ENCODE data around the gene PCYT1A.
"Not testable (repeated sequence)": the region's sequence is repeated elsewhere in the genome, so short reads cannot be mapped to it uniquely, and the experiment has no call there.

PCYT1A gene

GRCh38 chr3:196287090-196287439 is 461 bp downstream of the PCYT1A start:
- DNase-seq (ENCODE audit: low spot score) = peak; percentile 51

DNA sequence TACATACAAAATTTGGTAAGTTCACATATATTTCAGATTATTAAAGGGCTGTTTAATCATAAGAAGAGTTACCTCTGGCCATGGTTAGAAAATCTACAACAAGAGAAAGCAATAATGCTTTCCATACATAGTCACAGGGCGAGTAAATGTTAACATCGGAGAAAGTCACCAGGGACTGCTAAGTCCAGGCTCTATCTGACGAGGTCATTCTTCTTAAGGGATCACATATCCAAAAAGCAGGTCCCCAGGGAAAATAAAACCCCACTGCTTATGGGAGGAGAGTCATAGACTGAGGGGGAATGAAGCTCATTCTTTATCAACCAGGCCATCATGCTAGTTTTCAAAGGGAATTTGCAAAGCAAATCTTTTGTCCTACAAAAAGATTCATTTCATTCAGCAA is 3.1 kb downstream of the PCYT1A start:
- DNase-seq (ENCODE audit: low spot score) = no peak

DNA sequence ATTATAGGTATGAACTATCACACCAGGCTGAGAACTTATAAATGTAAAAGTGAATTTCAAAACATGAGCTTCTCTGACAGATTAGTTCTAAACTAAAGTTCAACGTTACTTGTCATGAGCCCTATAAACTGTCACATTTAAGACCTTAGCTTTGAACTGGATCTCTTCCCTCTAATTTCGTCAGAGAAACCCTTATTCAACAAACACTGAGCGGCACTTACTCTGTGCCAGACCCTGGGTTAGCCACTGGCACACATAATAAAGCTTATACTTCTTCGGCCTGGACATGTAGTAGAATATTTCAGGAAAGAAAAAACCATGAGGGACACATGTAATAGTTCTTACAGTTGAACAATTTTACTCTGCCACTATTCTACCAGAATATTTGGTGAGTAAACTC is 5.6 kb downstream of the PCYT1A start:
- no peak for DNase-seq (ENCODE audit: low spot score)

DNA sequence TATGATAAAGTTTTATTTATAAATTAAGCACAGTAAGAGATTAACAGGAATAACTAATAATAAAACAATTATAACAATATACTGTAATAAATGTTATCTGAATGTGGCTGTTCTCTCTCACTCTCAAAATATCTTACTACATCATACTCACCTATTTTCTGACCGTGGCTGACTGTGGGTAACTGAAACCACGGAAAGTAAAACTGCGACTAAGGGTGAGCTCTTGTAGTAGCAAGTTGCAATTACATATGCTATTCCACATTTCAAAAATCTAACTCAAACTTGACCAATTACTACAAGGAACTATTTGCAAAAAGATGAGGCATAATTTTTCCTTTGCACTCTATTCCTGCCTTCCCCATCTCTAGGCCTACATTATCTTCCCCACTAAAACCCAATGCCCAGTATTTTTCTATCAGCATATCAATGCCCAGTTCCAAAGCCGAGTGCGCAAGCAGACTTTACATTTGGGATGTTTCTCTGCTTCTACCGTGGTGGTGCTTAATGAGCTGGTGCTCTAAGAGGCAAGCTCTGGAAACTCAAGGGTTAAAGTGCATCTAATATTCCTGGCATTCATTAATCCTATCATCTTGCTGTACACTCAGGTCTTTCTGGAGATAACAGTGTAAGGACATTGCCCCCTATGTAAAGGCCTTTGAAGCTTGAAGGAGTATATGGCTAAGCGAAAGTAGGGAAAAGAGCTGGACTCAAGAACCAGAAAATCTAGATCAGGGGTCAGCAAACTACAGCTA is 6.7 kb downstream of the PCYT1A start:
- no peak for DNase-seq (ENCODE audit: low spot score)

GRCh38 chr3:196275126-196275525 is 12.4 kb downstream of the PCYT1A start:
- DNase-seq (ENCODE audit: low spot score) = no peak

GRCh38 chr3:196274585-196274984 is 12.9 kb downstream of the PCYT1A start:
- DNase-seq (ENCODE audit: low spot score) = peak; percentile 77

DNA sequence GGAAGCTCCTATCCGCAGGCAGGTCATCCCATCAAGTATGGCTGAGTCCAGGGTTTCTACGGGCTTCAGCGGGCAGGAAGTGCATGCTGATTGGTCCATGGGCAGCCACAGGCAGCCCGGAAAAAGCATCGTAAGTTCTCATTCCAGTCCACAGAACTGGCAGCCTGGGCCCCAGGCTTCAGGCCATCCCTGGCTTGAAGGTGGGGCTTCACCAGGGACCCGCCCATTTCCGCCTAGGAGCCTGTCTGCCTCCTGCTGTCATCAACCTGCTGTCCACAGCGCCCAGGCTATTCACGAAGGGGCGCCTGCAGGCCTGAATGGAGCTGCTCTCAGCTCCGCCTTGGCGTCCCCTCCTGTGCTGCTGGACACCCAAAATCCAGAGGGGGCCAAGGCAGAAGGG is 13.9 kb downstream of the PCYT1A start:
- DNase-seq (ENCODE audit: low spot score) = peak; percentile 22

GRCh38 chr3:196272826-196273225 is 14.7 kb downstream of the PCYT1A start:
- DNase-seq (ENCODE audit: low spot score) = no peak

- no peak for DNase-seq (ENCODE audit: low spot score)
Measured at GRCh38 chr3:196270499-196270898, 17.0 kb downstream of the PCYT1A start.

DNA sequence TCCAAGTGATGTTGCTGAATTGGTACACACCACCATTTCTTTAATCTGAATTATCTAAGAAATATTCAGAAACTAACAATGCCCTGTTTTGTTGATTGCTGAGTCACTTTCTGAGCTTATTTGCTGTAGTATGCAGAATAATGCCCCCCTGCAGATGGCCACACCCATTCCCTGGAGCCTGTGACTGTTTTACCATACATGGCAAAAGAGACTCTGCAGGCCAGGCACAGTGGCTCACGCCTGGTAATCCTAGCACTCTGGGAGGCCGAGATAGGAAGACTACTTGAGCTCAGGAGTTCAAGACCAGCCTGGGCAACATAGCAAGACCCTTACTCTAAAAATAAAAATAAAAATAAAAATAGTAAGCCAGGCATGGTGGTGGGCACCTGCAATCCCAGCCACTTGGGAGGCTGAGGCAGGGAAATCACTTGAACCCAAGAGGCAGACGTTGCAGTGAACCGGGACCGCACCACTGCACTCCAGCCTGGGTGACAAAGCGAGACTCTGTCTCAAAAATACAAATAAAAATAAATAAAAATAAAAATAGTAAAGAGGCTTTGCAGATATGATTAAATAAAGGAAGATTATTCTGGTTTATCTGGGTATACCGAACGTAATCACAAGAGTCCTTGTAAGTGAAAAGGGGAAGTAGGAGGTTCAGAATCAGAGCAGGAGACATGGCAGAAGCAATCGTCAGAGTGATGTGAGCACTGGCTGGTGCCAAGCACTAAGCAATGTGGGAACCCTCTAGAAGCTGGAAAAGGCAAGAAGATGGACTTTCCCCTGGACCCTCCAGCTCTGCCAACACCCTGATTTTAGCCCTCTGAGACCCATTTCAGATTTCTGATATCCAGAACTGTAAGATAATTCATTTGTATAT is 19.0 kb downstream of the PCYT1A start:
- no peak for DNase-seq (ENCODE audit: low spot score)

DNA sequence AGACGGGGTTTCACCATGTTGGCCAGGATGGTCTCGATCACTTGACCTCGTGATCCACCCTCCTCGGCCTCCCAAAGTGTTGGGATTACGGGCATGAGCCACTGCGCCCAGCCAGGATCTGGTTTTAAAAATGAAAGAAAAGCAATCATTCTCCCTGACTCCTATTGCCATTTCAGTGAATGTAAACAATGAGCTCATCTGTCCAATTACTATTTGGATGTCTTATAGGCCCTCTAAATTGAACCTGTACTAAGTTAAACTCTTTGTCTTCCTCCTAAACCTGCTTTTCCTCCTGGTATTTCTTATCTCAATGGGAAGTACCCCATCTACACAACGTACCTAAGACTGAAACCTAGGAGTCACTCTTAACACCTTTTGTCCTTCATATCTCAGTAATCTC is 23.7 kb downstream of the PCYT1A start:
- DNase-seq (ENCODE audit: low spot score) = no peak

DNA sequence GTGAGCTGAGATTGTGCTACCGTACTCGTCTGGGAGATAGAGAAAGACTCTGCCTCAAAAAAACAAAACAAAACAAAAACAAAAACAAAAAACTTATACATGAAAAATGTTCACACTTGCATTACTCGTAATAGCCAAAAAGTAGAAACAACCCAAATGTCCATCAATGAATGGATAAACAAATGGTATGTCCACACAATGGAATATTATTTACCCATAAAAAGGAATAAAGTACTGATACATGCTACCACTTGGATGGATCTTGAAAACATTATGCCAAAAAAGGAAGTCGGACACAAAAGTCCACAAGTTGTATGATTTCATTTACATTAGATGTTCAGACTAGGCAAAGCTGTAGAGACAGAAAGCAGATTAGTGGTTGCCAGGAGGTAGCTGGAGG is 26.7 kb downstream of the PCYT1A start:
- no peak for DNase-seq (ENCODE audit: low spot score)

GRCh38 chr3:196255776-196256175 is 31.8 kb downstream of the PCYT1A start:
- DNase-seq (ENCODE audit: low spot score) = no peak

DNA sequence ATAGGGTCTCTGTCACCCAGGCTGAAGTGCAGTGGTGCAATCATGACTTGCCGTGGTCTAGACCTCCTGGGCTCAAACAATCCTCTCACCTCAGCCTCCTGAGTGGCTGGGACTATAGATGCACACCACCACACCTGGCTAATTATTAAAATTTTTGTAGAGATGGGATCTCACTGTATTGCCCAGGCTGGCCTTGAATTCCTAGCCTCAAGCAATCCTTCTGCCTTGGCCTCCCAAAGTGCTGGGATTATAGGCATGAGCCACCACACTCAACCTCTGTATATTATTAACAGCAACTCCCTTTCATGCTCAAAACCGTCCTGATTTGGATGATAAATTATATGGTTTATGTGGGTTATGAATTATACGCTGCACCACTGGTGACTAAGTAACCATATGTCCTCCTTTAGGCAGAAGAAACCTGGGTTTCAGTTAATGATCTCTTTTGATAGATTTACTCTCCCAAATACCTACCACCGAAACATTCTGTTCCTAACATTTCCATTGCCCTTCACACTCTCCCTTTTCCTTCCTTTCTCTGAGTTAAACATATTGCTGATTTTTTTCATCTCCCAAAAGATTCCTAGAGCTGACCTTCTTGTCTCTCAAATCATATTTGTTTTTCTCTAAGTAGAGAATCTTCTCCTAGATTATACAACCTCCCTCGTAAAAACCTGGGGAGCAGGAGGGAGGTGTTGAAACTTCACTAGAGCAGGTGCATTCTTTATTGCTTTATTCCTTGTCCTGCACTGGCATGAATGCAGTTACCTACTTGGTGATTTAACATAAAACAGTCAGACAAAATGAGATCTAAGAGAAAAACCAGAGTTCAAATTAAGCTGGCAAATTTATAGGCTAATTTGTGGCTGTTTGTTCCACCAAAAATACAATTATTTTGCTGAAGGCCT is 32.9 kb downstream of the PCYT1A start:
- DNase-seq (ENCODE audit: low spot score) = no peak

GRCh38 chr3:196251918-196252317 is 35.6 kb downstream of the PCYT1A start:
- DNase-seq (ENCODE audit: low spot score) = no peak

DNA sequence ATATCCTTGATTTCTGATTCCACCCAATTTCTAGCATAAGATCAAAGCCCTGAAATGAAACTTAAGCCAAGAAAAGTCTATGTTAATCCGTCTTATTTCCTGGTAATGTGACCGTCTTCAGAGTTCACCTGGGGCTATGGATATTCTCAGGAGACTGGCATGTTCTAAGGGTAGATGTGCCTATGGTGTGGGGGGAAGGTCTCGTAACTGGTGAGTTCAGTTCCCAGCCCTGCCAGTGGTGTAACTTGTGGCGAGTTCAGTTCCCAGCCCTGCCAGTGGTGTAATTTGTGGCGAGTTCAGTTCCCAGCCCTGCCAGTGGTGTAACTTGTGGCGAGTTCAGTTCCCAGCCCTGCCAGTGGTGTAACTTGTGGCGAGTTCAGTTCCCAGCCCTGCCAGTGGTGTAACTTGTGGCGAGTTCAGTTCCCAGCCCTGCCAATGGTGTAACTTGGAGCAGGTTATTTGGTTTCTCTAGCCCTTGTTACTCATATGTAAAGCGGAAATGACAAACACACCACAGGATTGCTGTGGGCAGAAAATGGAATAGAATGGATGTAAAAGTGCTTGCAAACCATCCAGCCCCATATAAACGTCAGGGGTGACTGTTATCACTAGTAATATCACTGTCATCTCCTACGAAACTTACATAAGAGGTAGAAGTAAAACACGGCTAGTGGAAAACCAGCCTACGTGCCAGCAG is 40.8 kb downstream of the PCYT1A start:
- DNase-seq (ENCODE audit: low spot score) = no peak

GRCh38 chr3:196244166-196244565 is 43.4 kb downstream of the PCYT1A start:
- DNase-seq (ENCODE audit: low spot score) = not testable (repeated sequence)

DNA sequence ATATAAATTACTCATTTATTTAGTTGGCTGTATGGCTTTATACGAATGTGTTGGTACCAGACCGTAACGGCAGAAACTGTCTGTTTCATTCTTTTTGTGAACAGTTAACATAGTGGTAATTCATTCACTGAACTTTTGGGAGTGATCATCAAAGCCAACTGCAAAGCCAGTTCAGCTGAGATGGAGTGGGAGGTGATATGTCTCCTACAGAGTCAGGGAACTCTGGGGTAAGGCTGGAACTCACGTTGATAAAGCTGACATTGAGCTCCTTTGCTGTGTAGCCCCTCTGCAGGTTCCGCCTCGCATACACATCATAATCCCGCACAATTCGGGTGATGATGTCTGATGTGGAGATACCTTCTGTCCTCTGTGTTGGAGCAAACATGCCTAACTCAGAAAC is 45.8 kb downstream of the PCYT1A start:
- DNase-seq (ENCODE audit: low spot score) = no peak

- DNase-seq (ENCODE audit: low spot score) = no peak
Measured at GRCh38 chr3:196240424-196240823, 47.1 kb downstream of the PCYT1A start.

DNA sequence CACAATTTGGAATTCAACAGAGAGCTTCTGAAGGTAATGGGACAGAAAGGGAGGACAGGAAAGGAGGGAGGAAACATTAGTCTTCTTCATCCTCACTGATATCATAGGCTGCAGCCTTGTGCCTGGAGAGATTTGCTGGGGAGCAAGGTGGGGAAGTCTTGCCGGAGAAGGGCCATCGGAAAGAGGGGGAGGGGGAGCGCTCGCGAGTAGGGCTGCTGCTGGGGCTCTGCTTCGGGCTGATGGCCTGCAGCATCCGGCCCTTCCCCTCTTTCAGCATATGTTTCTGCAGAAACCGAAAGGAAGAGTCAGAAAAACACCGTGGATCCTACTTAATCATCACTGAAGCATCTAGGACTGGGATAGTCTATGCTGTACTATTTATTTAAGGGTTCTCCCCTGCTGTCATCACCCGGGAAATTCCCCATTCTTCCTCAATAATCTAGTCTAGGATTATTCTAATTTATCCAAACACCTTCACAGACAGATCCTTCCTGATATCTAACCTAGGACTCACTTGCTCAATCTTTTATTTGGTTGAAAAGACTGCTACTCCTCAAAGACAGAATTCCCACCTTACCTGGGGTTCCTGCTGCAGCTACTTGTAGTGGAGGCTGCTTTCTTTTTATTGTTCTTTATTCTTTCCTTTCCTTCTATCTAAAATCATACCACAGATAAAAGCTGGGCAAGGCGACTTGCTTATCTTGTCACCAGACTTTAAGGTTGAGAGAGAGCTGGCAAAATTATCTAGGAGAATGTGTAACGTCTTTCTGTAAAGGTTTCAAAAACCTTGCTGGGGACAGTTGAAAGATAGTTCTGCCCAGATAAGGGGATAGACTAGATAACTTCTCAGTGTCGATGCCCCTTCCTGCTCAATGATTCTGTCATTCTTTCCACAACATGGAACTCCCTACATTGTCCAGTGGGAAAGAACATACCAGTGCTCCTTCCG is 48.6 kb downstream of the PCYT1A start:
- DNase-seq (ENCODE audit: low spot score) = no peak

- DNase-seq (ENCODE audit: low spot score) = no peak
Measured at GRCh38 chr3:196237203-196237602, 50.3 kb downstream of the PCYT1A start.

All from hematopoietic multipotent progenitor cell treated with erythropoietin and hydrocortisone succinate and interleukin-3 and kit ligand, for 17 days (in vitro differentiated cells).